ELF-1 (cell line): ENCODE measurements around the gene TIMP3.
"Not testable (repeated sequence)": the region's sequence is repeated elsewhere in the genome, so short reads cannot be mapped to it uniquely, and the experiment has no call there.

Experiments used
- DNase-seq: peaks from one replicate; pipeline ENCODE4 v3.0.0-alpha.2; 2016; ENCODE audit warnings: low read depth, low spot score

TIMP3 gene

GRCh38 chr22:32801537-32802236 is at the start of gene TIMP3:
TIMP3 (plus strand) TSS chr22:32801705; CDS start chr22:32802002, 297 bp downstream.
- DNase-seq: peak; percentile 64

GRCh38 chr22:32752326-32752725 is 49.2 kb upstream of the TIMP3 start:
- no peak for DNase-seq

DNA sequence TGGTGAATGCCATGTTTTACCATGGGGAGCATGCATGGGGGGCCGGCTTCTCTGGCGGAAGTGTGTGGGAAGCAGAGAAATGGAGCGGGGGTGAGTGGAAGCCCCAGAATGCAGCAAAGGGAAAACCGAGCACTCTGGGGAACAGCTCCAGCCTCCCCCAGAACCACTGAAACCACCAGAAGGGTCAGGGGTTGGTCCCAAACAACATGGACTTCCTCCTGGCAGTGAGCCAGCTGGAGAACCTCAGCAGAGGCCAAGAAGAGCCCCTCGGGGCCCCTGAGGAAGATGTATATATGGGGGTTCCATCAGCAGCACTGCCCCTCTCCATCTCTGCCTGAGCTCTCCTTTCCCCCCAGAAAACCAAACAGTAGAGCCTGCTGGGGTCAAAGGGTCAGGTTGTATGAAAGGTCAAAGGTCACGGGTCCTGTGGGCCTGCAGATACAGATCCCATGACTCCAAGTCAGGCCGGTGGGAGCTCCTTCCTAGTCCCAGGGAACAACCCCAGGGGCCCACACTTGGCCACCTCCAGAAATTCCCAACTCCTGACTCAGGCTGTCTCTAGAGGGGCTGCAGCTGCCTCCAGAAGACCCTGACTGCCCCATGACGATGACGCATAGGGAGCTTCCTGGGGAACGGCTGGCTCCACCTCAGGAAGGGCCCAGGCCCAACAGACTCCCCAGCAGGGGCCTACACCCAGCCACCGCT is 48.5 kb upstream of the TIMP3 start:
- peak; percentile 42 for DNase-seq

DNA sequence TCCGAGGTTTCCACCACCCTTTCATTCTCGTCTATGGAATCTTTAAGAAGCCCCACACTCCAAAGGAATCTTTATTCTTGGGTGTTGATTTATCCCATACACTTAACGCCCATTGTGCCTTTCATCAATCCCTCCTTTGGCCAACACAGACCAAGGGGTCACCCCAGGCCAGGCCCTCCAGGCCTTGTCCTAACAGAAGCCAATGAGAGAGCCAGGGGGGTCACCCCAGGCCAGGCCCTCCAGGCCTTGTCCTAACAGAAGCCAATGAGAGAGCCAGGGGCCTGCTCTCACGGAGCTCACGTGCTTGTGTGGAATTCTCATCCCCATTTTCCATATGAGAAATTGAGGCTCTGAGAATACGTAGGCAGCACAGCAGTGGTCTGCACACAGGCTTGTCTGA is 47.9 kb upstream of the TIMP3 start:
- no peak for DNase-seq

DNA sequence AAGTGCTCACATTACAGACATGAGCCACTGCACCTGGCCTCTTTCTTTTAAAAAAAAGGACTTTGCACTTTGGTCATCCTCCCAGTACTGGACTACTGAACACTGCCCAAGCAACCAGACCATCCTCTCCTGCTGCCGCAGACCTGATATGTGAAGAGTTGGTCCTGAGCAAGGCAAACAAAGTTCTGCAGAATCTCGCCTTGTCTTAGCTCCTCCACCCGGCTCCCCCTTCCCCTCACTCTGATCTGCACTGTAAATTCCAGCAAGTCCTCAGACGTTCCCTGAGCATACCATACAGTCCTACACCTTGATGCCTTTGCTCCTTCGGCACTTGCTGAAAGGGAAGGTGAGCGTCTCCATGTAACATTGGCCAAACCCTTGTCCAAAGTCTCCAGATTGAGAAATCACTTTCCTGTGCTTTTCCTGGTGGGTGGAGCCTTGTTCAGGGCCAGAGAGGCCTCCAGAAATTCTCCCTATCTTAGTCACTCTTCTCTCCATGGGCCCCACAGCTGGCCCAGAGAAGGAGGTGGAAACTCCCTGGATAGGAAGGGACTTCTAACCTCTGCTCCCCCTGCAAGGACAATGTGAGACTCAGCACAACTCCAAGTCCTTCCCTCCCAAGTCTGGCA is 47.0 kb upstream of the TIMP3 start:
- peak; percentile 4 for DNase-seq

DNA sequence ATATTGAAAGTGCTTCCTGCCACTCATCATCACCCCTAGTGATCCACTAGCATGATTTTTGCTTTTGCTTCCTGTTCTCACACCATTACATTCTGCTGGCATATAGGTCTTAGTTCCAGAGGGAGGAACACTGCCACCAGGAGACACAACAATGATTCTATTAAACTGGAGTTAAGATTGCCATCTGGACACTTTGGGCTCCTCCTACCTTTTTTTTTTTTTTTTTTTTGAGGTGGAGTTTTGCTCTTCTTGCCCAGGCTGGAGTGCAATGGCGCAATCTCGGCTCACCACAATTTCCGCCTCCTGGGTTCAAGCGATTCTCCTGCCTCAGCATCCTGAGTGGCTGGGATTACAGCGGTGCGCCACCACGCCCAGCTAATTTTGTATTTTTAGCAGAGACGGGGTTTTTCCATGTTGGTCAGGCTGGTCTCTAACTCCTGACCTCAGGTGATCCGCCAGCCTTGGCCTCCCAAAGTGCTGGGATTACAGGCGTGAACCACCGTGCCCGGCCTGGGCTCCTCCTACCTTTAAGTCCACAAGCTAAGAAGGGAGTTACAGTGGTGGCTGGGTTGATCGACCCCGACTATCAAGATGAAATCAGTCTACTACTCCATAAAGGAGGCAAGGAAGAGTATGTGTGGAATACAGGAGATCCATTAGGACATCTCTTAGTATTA is 44.3 kb upstream of the TIMP3 start:
- not testable (repeated sequence) for DNase-seq

DNA sequence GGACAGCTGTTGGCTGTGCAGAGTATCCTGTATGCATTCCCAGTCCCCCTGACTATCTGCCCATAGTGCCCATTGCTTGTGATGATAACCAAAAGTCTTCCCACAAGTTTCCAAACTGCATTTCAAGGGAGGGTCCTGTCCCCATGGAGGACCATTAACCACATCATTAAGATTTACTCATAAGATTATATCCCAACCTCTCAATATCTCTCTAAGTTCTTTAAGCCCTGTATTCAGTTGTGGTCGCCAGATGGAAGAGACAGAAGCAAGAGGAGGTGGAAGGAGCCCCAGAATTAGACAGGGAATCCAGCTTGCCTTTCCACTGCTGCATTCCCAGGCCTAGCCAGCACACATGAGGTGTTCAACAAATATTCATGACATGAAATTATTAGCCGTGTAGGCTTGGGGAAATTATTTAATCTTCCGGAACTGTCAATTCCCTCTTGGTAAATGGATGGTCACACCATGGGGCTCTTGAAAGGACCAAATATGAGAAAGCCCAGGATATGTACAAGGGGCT is 42.6 kb upstream of the TIMP3 start:
- DNase-seq: no peak

GRCh38 chr22:32760396-32760795 is 41.1 kb upstream of the TIMP3 start:
- no peak for DNase-seq

GRCh38 chr22:32760815-32761214 is 40.7 kb upstream of the TIMP3 start:
- no peak for DNase-seq

DNA sequence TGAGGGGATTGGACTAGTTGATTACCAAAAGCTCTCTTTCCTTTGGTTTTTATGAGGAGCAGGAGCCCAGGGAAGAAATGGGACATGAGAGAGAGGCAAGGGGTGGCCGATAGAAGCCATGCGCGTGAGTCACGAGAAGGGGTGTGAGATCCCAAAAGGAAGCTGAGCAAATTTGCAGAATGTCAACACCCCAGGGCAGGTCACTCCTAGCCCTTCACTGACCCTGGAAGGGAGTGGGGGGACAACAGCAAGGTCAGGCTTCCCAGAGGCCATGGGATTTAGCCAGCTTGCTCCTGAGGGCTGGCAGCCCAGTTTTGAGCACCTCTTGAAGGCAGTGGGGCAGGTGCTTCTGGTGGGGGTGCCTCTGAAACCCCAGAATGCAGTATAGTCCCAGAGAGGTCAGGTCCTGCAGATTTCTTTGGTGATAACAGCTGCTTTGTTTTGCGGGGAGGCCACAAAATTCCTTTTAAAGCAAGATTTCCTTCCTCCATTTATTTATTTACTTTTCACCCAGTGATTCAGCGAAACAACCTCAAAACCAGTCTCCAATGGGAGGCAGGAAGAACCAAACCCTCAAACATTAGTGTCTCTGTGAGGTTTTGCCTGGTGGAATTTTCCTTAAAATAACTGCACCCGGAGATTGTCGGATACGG is 40.1 kb upstream of the TIMP3 start:
- no peak for DNase-seq

- DNase-seq: no peak
Measured at GRCh38 chr22:32764330-32765131, 37.0 kb upstream of the TIMP3 start.

DNA sequence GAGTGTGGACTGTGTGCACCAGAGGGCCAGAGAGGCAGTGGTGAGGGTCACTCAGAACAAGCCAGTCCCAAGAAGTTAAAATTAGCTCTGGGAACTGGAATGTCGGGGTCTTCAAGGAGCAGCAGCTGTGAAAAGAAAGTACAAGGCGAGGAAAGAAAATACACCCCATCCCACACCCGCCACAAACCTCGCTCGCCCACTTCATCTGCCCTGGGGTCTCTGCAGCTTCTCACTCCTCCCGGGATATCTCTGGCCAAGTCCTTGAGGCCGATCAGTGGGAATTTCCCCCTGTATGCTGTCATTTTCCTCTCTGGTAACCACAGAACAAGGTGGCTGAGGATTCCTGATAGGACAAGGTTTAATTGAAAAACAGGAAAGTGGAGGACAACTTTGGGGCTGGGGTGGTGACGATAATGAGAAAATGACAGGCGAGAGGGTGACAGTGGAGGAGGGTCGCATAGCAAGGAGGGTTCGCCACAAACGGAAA is 36.3 kb upstream of the TIMP3 start:
- no peak for DNase-seq

GRCh38 chr22:32771756-32772155 is 29.7 kb upstream of the TIMP3 start:
- no peak for DNase-seq

DNA sequence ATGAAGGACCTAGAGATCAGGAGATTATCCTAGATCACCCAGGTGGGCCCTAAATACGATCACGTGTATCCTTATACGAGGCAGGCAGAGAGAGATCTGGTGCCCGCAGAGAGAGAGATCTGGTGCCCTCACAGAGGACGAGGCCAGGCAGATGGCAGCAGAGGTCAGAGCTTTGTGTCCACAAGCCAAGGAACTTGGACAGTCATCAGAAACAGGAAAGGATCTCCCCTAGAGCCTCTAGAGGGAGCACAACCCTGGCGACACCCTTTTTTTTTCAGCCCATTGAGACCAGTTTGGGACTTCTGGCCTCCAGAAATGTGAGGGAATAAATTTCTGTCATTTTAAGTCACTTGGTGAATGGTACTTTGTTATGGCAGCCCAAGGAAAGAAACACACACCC is 25.5 kb upstream of the TIMP3 start:
- no peak for DNase-seq

DNA sequence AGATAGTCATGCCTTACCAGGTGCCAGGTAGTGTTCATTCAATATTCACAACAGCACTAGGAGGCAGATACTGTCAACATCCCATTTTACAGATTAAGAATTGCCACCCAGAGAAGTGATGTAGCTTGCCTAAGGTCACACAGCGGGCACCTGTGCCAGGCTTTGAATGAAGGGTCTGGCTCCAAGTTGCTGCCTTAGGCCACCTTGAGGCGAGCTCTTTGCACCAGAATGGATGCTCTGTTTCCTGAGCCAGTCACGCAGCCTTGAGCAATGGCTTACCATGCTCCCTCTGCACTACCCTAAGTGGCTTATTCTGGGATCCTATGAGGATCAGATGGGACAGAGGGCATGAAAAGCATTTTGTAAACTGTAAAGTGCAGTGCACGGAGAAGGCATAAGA is 25.1 kb upstream of the TIMP3 start:
- no peak for DNase-seq

GRCh38 chr22:32776802-32777201 is 24.7 kb upstream of the TIMP3 start:
- no peak for DNase-seq

DNA sequence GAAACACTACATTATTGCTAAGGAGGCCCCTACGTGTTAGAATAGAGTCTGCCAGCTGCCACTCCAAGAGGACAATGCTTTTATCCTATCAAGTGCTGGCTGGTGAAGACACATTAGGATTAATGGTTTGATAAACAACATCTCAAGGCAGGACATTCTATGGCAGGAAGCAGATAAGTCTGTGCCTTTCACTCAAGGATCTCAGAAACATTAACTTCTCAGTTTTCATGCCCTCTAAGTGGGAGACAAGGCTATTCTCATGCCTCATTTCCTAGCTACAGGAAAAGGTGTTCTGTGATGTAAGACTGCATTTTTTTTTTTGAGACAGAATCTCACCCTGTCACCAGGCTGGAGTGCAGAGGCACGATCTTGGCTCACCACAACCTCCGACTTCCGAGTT is 23.5 kb upstream of the TIMP3 start:
- no peak for DNase-seq

DNA sequence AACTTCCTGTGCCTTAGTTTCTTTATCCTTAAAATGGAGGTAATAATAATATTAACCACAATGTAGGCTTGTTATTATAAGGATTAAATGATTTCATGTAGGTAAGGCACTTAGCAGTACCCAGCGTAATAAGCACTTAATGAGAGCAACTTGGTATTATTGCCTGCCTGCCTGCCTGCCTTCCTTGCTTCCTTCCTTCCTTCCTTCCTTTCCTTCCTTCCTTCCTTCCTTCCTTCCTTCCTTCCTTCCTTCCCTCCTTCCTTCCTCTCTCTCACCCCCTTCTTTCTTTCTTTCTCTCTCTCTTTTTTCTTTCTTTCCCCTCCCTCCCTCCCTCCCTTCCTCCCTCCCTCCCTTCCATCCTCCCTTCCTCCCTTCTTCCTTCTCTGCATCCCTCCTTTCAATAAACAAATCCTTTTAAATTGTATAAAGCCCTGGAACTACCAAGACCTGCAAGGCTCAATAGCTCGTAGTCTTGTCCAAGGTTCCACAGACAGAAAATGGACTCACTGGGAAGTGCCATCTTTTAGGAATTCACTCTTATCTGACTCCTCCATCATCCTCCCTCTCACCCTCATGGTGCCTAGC is 20.7 kb upstream of the TIMP3 start:
- DNase-seq: no peak

GRCh38 chr22:32781695-32782094 is 19.8 kb upstream of the TIMP3 start:
- no peak for DNase-seq
